Lower leg skin (tissue), 3 donors: ENCODE measurements around the gene SORBS2.

Experiments used
- POLR2A ChIP-seq, 2 donors: fragments of 450-650 bp; IDR thresholded peaks; one replicate each; pipeline ENCODE4 v1.6.1; 2016 to 2017; ENCODE audit warnings: antibody characterized with exemption in 2 of 2, mild to moderate bottlenecking in 1 of 2, moderate library complexity in 1 of 2
- TF ChIP-seq, protein P1 (sequence below), 3 donors: fragments of 450-650 bp; IDR thresholded peaks; one replicate each; pipeline ENCODE4 v1.5.1; 2016; ENCODE audit warnings: antibody characterized with exemption in 3 of 3, mild to moderate bottlenecking in 3 of 3, moderate library complexity in 2 of 3

DNA sequence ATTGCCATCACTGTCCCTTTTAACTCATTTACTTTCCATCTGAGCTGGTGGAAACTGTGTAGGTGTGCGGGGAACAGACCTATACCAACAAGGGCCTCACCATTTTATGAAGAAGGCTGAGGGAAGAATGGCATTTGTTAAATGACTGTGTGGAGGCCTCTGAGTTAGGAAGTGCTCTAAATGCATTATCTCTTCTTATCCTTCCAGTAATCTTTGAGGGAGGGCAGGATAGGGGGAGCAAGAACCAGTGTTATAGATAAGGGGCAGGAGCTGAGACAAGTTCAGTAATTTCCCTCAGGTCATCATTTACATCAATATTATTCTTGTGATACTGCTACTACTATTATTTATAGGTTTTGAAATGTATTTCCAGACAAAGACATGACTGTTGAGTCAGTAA is 154.3 kb downstream of the SORBS2 start:
- TF ChIP-seq, protein P1, sequence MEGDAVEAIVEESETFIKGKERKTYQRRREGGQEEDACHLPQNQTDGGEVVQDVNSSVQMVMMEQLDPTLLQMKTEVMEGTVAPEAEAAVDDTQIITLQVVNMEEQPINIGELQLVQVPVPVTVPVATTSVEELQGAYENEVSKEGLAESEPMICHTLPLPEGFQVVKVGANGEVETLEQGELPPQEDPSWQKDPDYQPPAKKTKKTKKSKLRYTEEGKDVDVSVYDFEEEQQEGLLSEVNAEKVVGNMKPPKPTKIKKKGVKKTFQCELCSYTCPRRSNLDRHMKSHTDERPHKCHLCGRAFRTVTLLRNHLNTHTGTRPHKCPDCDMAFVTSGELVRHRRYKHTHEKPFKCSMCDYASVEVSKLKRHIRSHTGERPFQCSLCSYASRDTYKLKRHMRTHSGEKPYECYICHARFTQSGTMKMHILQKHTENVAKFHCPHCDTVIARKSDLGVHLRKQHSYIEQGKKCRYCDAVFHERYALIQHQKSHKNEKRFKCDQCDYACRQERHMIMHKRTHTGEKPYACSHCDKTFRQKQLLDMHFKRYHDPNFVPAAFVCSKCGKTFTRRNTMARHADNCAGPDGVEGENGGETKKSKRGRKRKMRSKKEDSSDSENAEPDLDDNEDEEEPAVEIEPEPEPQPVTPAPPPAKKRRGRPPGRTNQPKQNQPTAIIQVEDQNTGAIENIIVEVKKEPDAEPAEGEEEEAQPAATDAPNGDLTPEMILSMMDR (IDR thresholded peaks at IDR 0.05): no peak
- TF ChIP-seq POLR2A (IDR thresholded peaks at IDR 0.05): no peak
